8988T (cell line): ENCODE data around the gene THRB.

Experiments
- DNase-seq: peaks from one replicate; pipeline ENCODE4 v3.0.0; 2011

The THRB gene

GRCh38 chr3:24494618-24495325 lies at the start of gene THRB:
THRB (minus strand) TSS chr3:24494850.
- peak; percentile 76 for DNase-seq

DNA sequence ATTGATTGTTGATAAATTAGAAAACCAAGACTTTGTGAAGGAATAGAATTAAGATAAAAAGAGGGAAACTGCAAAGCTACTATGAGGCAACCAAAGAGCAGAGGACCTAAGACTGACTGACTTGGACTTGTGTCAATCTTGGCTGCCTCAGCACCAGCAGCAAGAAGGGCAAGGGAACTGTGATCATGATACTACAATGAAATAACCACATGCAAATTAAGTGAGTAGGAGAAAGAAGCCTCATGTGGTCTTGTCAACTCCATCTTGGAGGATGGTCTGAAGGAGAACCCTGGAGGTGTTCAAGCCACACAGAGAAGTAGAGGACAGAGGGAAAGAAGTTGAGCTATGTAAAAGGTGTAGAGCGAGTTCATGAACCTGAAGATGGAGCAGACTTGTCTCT lies 47.3 kb upstream of the THRB start:
- DNase-seq = no peak

DNA sequence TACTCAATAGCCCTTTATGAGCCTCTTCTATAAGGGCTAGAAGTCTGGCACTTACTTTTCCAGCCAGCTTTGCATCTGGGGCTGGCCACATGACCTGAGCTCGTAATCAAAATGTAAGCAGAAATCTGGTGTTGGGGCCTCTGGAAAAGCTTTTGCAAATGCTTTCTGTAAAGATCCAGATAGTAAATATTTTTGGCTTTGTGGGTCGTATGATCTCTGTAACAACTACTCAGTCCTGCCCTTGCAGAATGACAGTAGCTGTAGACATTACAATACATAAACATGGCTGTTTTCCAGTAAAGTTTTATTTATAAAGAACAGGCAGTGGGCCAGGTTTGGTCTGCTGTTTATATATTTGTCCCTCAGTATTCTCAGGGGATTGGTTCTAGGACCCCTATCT lies 46.2 kb upstream of the THRB start:
- DNase-seq = no peak

- DNase-seq = no peak
Measured at GRCh38 chr3:24539699-24540098, 45.0 kb upstream of the THRB start.

DNA sequence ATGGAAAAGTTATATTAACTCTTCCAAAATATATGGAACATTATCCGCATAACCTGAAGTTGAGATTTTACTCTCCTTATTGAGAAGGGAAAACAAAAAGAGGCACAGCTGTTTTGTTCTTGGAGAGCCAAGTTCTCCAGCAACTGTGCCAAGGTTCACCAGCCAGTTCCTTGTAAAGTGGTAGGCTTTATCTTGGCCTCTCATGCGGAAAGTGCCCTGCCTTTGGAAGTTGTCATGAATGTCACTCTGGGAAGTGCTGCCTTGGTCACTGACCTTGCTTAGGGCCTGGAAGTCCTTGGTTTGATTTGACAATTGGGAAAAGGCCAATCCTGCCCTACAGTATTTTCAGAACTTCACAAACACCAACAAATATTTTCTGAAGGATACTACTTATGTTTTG lies 44.2 kb upstream of the THRB start:
- DNase-seq = no peak

DNA sequence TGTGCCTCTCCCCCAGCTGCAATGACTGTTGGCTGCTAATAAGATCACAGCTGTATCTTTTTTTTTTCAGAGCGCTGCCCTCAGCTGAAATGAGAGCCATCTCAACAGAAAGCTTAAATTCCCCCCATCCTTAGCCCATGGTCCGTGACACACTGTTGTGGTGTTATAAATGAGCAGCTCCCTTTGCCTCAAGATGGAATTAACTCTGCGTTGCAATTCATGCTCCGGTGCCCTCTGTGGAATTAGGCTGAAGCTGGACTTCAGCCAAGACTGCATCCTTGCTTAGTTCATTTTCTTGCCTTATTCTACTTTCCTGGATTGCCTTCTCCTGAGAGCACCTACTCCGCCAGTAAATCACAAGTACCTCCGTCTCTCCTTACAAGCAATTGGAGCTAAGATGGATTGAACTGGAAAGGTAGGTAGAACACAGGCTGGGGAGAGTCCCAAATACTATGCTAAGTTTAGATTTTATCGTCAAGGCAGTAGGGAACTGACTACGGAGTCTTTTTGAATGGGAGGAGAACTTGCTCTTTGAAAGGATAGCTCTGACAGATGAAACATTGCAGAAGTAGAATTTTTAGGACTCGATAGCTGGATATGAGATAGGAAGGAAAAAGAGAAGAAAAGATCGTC lies 39.0 kb upstream of the THRB start:
- no peak for DNase-seq

DNA sequence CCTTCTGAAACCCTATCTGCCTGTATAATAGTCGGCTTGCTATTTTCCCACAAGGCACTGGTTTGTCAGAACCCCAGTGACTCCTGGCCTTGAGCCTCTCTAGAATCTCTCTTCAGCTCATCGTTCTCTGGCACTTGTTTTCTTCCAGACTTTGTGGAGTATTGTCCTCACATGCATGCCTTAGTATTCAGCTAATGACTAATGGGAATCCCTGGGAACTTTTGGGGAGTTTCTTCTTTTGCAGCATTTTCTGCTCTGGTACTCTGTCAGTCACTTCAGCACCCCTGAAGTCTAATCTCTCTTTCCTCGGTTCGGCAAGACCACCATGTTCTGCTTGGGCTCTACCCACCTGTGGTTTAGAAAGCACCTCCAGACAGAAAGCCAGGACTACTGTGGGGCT lies 35.8 kb upstream of the THRB start:
- DNase-seq = no peak

DNA sequence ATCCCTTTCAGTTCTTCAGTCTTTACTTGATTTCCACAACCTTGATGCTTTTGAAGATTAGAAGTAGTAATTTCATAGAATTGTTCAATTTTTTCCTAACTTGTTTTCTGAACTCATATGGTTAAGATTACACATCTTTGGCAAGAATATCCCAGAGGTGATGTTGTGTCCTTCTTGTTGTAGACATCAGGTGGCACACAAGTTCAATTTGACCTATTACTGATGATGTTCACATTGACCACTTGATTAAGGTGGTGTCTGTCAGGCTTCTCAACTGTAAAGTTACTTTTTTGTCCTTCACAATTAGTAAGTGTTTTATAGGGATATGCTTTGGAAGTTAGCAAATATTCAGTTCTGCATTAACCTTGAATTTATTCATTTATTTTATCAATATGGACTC lies 34.6 kb upstream of the THRB start:
- no peak for DNase-seq

GRCh38 chr3:24526640-24527212 lies 32.1 kb upstream of the THRB start:
- no peak for DNase-seq

DNA sequence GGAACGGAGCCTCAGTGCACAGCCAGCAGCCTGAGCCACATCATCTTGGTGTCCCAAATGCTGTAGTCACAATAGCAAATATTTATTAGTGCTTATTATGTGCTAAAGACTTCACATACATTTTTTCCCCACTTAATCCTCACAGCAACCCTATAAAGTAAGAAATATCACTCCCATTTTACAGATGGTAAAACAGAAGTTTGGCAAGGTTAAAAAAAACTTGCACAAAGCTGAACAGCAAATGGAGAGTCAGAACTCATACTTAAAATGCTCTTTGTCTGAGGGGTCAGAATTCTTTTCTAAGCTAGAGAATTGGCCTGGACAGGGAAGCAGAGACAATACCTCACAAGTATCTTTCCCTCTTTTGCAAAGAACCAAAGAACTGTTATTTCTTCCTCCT lies 30.9 kb upstream of the THRB start:
- DNase-seq = no peak

DNA sequence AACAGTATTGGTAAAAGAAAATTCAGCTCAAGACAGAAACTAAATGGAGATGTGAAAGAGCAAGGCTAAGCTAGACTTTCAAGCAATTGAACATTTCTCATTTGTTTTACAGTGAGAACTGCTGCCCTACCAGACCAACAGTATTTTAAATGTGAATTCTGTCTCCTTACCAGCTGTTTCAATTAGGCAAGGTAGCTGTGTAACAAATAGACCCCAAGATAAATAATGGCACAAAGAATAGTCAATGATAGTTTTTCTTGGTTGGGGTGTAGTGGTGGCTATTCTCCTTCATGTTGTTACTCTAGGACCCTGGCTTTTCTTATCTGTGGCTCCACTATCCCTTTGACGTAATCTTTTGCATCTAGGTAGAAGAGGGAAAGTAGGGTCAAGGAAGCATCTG lies 30.4 kb upstream of the THRB start:
- DNase-seq = no peak

- no peak for DNase-seq
Measured at GRCh38 chr3:24523988-24524727, 29.5 kb upstream of the THRB start.

GRCh38 chr3:24523215-24523614 lies 28.6 kb upstream of the THRB start:
- DNase-seq = no peak

DNA sequence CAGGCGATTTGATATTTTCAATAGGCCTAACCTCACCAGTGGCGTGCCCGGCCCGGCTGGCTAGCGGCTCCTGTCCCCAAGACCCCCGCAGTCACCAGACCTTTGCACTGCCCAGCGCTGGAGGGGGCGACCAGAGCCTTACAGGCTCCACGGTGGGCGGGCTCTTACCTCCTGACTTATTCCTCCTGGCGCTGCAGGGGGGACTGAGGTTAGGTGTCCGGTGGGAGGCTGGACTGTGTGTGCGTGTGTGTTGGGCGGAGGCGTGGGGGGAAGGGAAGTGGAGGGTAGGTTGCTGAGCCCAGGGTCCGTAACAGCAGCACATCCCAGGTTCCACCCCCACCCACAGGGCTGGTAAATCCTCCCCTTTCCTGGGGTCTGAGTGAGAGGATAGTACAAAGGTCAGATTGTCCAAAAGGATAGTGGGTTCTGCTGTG lies 27.5 kb upstream of the THRB start:
- no peak for DNase-seq

DNA sequence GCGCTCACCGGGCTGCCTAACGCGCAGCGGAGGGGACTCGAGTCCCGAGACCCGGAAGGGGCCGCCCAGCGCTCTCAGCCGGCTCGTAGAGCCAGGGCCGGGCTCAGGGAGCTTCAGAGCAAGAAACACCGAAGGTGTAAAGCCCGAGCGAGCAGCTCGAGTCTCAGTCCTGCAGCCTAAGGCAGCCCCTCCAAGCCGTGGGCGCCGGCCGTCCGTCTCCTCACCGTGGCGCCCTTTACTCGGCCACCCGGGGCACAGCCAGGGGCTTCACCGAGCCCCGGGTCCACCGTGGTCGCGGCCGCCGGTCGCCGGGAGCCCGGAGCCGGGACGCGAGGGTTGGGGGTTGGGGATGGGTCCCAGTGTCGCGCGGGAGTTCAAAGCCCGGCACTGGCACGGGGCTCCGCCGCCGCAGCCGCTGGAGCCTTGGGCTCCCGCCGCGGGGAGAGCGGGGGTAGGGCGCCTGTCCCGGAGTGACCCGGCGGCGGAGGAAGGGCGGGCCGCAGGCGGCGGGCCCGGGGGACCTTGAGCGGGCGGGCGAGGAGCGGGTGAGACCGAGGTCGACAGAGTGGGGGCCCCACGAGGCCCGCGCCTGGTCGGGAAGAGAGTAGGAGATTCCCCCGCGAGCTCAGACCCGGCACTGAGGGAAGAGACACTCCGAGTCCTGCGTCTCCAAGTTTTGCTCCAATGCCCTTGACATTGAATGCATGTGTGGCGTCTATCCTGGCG lies 26.9 kb upstream of the THRB start:
- peak; percentile 45 for DNase-seq

GRCh38 chr3:24520976-24521419 lies 26.3 kb upstream of the THRB start:
- DNase-seq = no peak

DNA sequence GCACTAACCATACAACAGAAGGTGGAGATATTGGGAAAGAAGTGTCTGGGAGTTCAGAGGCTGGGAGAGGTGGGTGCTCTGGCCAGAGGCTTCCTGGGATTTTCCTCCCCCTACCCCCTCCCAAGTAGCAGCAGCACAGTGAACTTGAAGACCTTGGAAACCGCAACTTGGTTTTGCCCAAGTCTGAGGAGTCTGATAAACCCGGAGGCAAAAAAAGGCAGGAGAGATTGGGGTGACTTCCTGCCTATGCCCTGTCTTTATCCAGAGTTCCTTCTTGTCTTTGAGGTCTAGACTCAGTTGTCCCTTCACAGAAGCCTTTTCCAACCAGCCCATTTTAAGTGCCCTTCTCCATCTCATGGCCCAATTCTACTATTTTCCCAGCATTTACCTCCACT lies 25.4 kb upstream of the THRB start:
- DNase-seq = no peak

GRCh38 chr3:24519368-24520100 lies 24.9 kb upstream of the THRB start:
- DNase-seq = no peak

- no peak for DNase-seq
Measured at GRCh38 chr3:24518990-24519367, 24.3 kb upstream of the THRB start.

DNA sequence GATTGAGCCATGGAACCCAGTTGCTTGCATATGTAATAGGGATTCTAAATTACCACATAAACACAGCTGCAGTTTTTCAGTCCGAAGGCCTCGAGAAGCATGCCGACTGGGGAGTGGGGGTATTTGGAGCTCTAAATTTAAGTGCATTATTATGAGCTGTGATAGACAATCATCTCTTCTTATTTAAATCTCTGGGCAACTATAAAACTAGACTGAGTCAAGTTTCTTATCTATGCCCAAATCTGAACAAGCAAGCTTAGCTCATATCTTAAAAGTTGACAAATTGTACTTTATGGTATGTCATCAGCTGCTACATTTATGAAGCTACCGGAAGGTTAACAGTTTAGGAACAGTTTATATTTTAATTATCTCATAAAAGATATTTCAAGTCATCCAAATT lies 19.5 kb upstream of the THRB start:
- DNase-seq = no peak

DNA sequence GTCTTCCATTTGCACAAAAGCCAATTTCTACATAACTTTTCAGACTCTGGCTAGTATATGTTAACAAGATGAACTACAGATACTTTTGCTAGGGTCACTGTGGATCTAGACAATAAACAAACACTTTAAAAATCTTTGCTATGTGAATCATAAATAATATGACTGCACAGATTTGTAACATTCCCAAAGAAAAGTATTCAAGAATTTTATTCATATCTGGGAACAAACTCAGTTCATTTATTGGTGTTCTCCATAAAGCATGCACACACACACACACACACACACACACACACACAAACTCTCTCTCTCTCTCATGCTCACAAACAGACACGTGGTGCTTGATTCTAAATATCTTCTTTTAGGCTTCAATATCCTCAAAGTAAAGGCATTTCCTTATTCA lies 18.8 kb upstream of the THRB start:
- DNase-seq = no peak

GRCh38 chr3:24512564-24513197 lies 18.0 kb upstream of the THRB start:
- DNase-seq = no peak
